Parathyroid adenoma (tissue), 2 donors: Measurements from ENCODE around the gene CFP.
A peak's percentile ranks its signal among the peaks of the same experiment; 100 is the strongest.

Experiments used
- H2AFZ ChIP-seq: fragments of 300-600 bp; sonication (generic); one replicate; pipeline ENCODE4 v1.7.0; 2017; ENCODE audit warnings: antibody characterized with exemption, mild to moderate bottlenecking
- H3K27ac ChIP-seq: fragments of 300-600 bp; sonication (generic); one replicate; pipeline ENCODE4 v1.7.0; 2017
- H3K27me3 ChIP-seq: fragments of 300-600 bp; sonication (generic); one replicate; pipeline ENCODE4 v1.7.0; 2017; ENCODE audit warnings: low read length; ENCODE audit not compliant: control insufficient read depth, insufficient read depth
- H3K36me3 ChIP-seq: fragments of 300-600 bp; sonication (generic); one replicate; pipeline ENCODE4 v1.7.0; 2017; ENCODE audit warnings: low read length; ENCODE audit not compliant: control insufficient read depth, insufficient read depth
- H3K4me1 ChIP-seq: fragments of 300-600 bp; sonication (generic); one replicate; pipeline ENCODE4 v1.7.0; 2017; ENCODE audit warnings: control low read depth
- H3K4me2 ChIP-seq: fragments of 300-600 bp; sonication (generic); one replicate; pipeline ENCODE4 v1.7.0; 2017; ENCODE audit warnings: low read length
- H3K4me3 ChIP-seq: fragments of 300-600 bp; sonication (generic); one replicate; pipeline ENCODE4 v1.7.0; 2017; ENCODE audit warnings: low read depth, low read length
- H3K79me2 ChIP-seq: fragments of 300-600 bp; sonication (generic); one replicate; pipeline ENCODE4 v1.7.0; 2017; ENCODE audit warnings: control low read depth
- H3K9ac ChIP-seq: fragments of 300-600 bp; sonication (generic); one replicate; pipeline ENCODE4 v1.7.0; 2017; ENCODE audit warnings: mild to moderate bottlenecking
- H3K9me3 ChIP-seq: fragments of 300-600 bp; sonication (generic); one replicate; pipeline ENCODE4 v1.7.0; 2017; ENCODE audit warnings: low read length; ENCODE audit not compliant: control insufficient read depth
- TF ChIP-seq, protein P1 (sequence below): fragments of 300-600 bp; sonication (generic); IDR thresholded peaks from one replicate; pipeline ENCODE4 v1.7.0; 2017; ENCODE audit warnings: antibody characterized with exemption, mild to moderate bottlenecking
- donor health status: primary hyperparathyroidism.

CFP gene

DNA sequence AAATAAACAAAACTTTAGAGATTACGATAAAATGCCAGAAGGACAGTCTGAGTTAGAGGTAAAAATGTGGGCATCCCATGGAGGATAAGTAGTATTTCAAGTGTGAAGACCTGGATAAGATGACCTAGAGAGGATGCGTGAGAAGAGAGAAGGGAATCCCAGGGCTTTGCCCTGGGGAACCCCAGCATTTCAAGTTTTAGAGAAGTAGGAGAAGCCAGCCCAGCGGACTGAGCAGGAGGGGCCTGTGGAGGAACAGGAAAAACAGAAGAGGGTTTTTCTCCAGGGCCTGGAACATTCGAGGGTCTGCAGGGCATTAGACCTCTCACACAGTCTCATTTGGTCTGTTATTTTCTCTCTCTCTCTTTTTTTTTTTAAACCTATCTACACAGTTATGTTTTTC lies 2.9 kb upstream of the CFP start:
- no peaks in the 10 kb centered on the region for H3K79me2 ChIP-seq
- no peaks in the 10 kb centered on the region for H3K4me1 ChIP-seq
- H3K36me3 ChIP-seq: no peaks in the 10 kb centered on the region
- no peak overlapping the region for H3K27ac ChIP-seq
- H3K4me2 ChIP-seq: no peak overlapping the region
- TF ChIP-seq, protein P1, sequence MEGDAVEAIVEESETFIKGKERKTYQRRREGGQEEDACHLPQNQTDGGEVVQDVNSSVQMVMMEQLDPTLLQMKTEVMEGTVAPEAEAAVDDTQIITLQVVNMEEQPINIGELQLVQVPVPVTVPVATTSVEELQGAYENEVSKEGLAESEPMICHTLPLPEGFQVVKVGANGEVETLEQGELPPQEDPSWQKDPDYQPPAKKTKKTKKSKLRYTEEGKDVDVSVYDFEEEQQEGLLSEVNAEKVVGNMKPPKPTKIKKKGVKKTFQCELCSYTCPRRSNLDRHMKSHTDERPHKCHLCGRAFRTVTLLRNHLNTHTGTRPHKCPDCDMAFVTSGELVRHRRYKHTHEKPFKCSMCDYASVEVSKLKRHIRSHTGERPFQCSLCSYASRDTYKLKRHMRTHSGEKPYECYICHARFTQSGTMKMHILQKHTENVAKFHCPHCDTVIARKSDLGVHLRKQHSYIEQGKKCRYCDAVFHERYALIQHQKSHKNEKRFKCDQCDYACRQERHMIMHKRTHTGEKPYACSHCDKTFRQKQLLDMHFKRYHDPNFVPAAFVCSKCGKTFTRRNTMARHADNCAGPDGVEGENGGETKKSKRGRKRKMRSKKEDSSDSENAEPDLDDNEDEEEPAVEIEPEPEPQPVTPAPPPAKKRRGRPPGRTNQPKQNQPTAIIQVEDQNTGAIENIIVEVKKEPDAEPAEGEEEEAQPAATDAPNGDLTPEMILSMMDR: no peak
- H3K9me3 ChIP-seq: no peaks in the 10 kb centered on the region
- H2AFZ ChIP-seq: no peak overlapping the region
- H3K4me3 ChIP-seq: no peak overlapping the region
- H3K9ac ChIP-seq: no peak overlapping the region
- no peaks in the 10 kb centered on the region for H3K27me3 ChIP-seq

DNA sequence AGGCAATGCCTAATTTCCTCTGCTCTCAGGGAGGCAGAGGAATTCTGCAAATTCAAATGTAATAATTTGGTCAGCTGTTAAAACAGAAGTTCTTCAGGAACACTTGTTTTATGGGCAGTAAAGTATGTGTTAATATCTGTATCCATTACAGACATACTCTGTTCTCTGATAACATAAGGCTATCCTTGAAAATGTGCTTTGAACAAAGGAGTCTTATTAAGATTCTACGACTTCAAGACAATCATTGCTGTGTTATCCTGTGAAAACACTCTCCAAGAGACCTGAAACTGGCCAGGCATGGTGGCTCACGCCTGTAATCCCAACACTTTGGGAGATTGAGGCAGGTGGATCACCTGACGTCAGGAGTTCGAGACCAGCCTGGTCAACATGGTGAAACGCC lies 1.9 kb upstream of the CFP start:
- Histone ChIP-seq H3K4me1 (no peaks in the 10 kb centered on the region), H3K9ac (no peak overlapping the region), H3K36me3 (no peaks in the 10 kb centered on the region), H2AFZ (no peak overlapping the region), H3K4me2 (no peak overlapping the region), H3K79me2 (no peaks in the 10 kb centered on the region), H3K9me3 (no peaks in the 10 kb centered on the region), H3K27ac (no peak overlapping the region), H3K27me3 (no peaks in the 10 kb centered on the region), H3K4me3 (no peak overlapping the region)
- TF ChIP-seq, protein P1: no peak

DNA sequence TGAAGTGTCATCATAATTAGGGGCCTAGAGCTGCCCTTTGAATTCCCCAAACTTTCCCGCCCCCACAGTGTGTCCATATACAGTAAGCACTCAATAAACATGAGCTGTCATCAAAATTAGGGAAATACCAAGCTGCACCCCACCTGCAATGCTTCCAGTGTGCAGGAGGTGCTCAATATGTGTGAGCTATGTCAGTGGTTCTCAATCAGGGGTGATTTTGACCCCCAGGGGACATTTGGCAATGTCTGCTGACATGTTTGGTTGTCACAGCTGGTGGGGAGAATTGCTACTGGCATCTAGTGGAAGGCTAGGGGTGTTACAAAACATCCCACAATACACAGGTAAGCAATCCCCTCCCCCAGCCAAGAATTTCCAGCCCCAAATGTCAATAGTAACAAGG lies 748 bp downstream of the CFP start:
- Histone ChIP-seq H3K27me3 (no peaks in the 10 kb centered on the region), H3K9ac (no peak overlapping the region), H3K4me1 (no peaks in the 10 kb centered on the region), H3K36me3 (no peaks in the 10 kb centered on the region), H3K79me2 (no peaks in the 10 kb centered on the region), H3K27ac (no peak overlapping the region), H3K4me2 (no peak overlapping the region), H2AFZ (peak overlapping the region; percentile 28), H3K4me3 (no peak overlapping the region), H3K9me3 (no peaks in the 10 kb centered on the region)
- TF ChIP-seq, protein P1: no peak

DNA sequence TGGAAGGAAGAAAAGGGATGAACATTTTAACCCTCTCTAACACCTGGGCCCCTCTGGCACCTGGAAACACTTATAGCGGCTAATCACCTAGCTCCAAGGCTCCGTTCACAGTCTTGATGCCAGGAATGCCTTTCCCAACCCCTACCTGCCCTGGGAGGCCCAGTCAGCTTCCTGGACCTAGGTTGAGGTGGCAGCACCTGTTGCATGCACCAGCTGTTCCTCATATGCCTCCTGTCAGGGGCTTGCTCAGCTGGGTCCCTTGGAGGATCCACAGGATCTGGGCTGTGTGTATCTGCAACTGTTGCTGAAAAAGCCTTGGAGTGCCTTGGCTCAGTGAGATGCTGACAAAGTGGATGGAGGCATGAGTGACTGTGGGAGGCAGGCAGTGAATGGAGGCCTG lies 4.4 kb downstream of the CFP start:
- no peaks in the 10 kb centered on the region for H3K27me3 ChIP-seq
- H3K4me3 ChIP-seq: no peak overlapping the region
- H3K27ac ChIP-seq: no peak overlapping the region
- no peak overlapping the region for H2AFZ ChIP-seq
- no peaks in the 10 kb centered on the region for H3K4me1 ChIP-seq
- H3K9me3 ChIP-seq: no peaks in the 10 kb centered on the region
- H3K4me2 ChIP-seq: no peak overlapping the region
- H3K36me3 ChIP-seq: no peaks in the 10 kb centered on the region
- TF ChIP-seq, protein P1: no peak
- no peaks in the 10 kb centered on the region for H3K79me2 ChIP-seq
- no peak overlapping the region for H3K9ac ChIP-seq

DNA sequence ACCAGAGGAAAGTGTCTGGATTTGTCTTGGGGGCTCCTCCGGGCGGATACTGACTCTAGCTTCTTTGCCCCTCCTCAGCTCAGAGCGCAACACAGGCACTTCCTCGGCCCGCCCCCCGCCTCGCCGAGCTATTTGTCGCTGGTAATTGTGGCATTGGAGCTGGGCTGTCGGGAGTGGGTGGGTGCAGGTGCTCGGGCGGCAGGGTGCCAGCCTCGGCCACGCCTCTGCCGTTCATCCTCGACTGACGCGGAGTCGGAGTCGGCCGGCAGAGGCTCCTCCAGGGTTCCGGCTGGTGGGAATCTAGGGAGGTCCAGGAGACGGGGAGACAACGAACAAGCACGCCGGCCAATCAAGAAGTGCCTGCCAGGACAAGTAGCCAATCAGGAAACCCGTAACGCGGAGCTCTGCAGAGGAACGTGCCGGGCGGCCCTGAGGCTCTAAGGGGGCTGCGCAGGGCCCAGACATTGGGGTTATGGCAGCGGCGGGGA lies 6.1 kb downstream of the CFP start:
- H3K27ac ChIP-seq: no peak overlapping the region
- H3K9ac ChIP-seq: no peak overlapping the region
- no peaks in the 10 kb centered on the region for H3K27me3 ChIP-seq
- peak overlapping the region; percentile 79 for H2AFZ ChIP-seq
- H3K79me2 ChIP-seq: no peaks in the 10 kb centered on the region
- TF ChIP-seq, protein P1: no peak
- H3K4me2 ChIP-seq: no peak overlapping the region
- H3K9me3 ChIP-seq: no peaks in the 10 kb centered on the region
- no peaks in the 10 kb centered on the region for H3K4me1 ChIP-seq
- no peaks in the 10 kb centered on the region for H3K36me3 ChIP-seq
- H3K4me3 ChIP-seq: no peak overlapping the region
